GM12874 (cell line): Measurements from ENCODE around the gene MCRIP2.

Source experiments
- CTCF ChIP-seq: IDR thresholded peaks from 2 replicates; pipeline ENCODE4 v1.5.1; 2011; ENCODE audit warnings: low read depth, mild to moderate bottlenecking, control low read depth, low read length, moderate library complexity; ENCODE audit not compliant: insufficient read depth

MCRIP2 gene

GRCh38 chr16:692356-693108 is 50.9 kb downstream of the MCRIP2 start:
- no peak for TF ChIP-seq CTCF

GRCh38 chr16:693364-693763 is 51.7 kb downstream of the MCRIP2 start:
- no peak for TF ChIP-seq CTCF

- TF ChIP-seq CTCF: no peak
Observed at GRCh38 chr16:693766-694165, 52.1 kb downstream of the MCRIP2 start.

GRCh38 chr16:694187-694862 is 52.7 kb downstream of the MCRIP2 start:
- no peak for TF ChIP-seq CTCF

- TF ChIP-seq CTCF: no peak
Observed at GRCh38 chr16:694863-695354, 53.3 kb downstream of the MCRIP2 start.

GRCh38 chr16:695355-696089 is 53.9 kb downstream of the MCRIP2 start:
- no peak for TF ChIP-seq CTCF
